IMR-90 (cell line): Measurements from ENCODE around the gene SLC6A13. TPM values are rescaled to one million over a fixed set of nuclear protein-coding genes. Genes with fewer than 3 reads are reported as not detected.

Source experiments
- ATAC-seq: fragments of 200-7000 bp; cut with Tn5 transposase; 2 replicates; pipeline ENCODE4 v1.9.1; 2020; ENCODE audit warnings: low read depth, mild to moderate bottlenecking, moderate library complexity
- BruUV-seq: library from RNA; stranded (reverse); fragments of 400-500 nt; replicated peaks from 2 replicates; lab custom pipeline; 2021; lab: Mats Ljungman, UMichigan
- CTCF ChIA-PET: fragments of 300-600 bp; formaldehyde crosslinking; extraction: SDS; loops from one replicate; lab custom pipeline; 2021; ENCODE audit warnings: antibody characterized with exemption; lab: Yijun Ruan, JAX
- POLR2A ChIA-PET: fragments of 300-600 bp; sonication (Branson Sonifier 250); formaldehyde crosslinking; loops from one replicate; lab custom pipeline; 2022; ENCODE audit warnings: antibody characterized with exemption; ENCODE audit not compliant: unreplicated experiment; lab: Charles Lee
- DNase-seq: peaks from one replicate; pipeline ENCODE4 v3.0.0; 2013
- H2AFZ ChIP-seq: replicated peaks from 2 replicates; pipeline ENCODE3; 2013; ENCODE audit warnings: low read length, mild to moderate bottlenecking; ENCODE audit not compliant: poor library complexity
- H2AK5ac ChIP-seq: 2 replicates; pipeline ENCODE4 v1.6.1; 2013; ENCODE audit warnings: low read depth, low read length, inconsistent platforms
- H2AK9ac ChIP-seq: replicated peaks from 2 replicates; pipeline ENCODE3; 2013; ENCODE audit warnings: mild to moderate bottlenecking, low read depth, low read length, moderate library complexity; ENCODE audit not compliant: poor library complexity
- H2BK120ac ChIP-seq: 2 replicates; pipeline ENCODE4 v1.6.1; 2013; ENCODE audit warnings: low read depth, low read length, inconsistent platforms
- H2BK15ac ChIP-seq: 3 replicates; pipeline ENCODE4 v1.6.1; 2013; ENCODE audit warnings: low read depth, low read length, inconsistent platforms
- H2BK20ac ChIP-seq: 2 replicates; pipeline ENCODE4 v1.6.1; 2013; ENCODE audit warnings: low read depth, mild to moderate bottlenecking, inconsistent platforms, low read length, moderate library complexity
- H2BK5ac ChIP-seq: 2 replicates; pipeline ENCODE4 v1.6.1; 2013; ENCODE audit warnings: mild to moderate bottlenecking, low read depth, low read length, inconsistent platforms; ENCODE audit not compliant: poor library complexity, severe bottlenecking
- H3K14ac ChIP-seq: replicated peaks from 2 replicates; pipeline ENCODE4 v1.6.1; 2013; ENCODE audit warnings: low read depth, low read length, inconsistent platforms
- H3K18ac ChIP-seq: 2 replicates; pipeline ENCODE4 v1.6.1; 2013; ENCODE audit warnings: low read depth, low read length, control low read depth
- H3K23ac ChIP-seq: 2 replicates; pipeline ENCODE4 v1.6.1; 2013; ENCODE audit warnings: low read depth, low read length, inconsistent platforms
- H3K27ac ChIP-seq: 2 replicates; pipeline ENCODE4 v1.5.1; 2013; ENCODE audit warnings: mild to moderate bottlenecking, control low read depth, low read length; ENCODE audit not compliant: insufficient read depth
- H3K27me3 ChIP-seq: 2 replicates; pipeline ENCODE4 v1.6.1; 2013; ENCODE audit warnings: low read length; ENCODE audit not compliant: control insufficient read depth, insufficient read depth
- H3K36me3 ChIP-seq: 2 replicates; pipeline ENCODE4 v1.6.1; 2013; ENCODE audit warnings: low read length, mixed read lengths; ENCODE audit not compliant: control insufficient read depth, insufficient read depth
- H3K4ac ChIP-seq: 2 replicates; pipeline ENCODE4 v1.6.1; 2013; ENCODE audit warnings: low read depth, low read length, inconsistent platforms
- H3K4me1 ChIP-seq: 2 replicates; pipeline ENCODE4 v1.6.1; 2013; ENCODE audit warnings: low read length, mixed read lengths; ENCODE audit not compliant: control insufficient read depth, insufficient read depth
- H3K4me2 ChIP-seq: 2 replicates; pipeline ENCODE4 v1.6.1; 2013; ENCODE audit warnings: low read depth, mild to moderate bottlenecking, control low read depth, low read length, moderate library complexity
- H3K4me3 ChIP-seq: 2 replicates; pipeline ENCODE4 v1.5.1; 2013; ENCODE audit warnings: low read depth, mild to moderate bottlenecking, control low read depth, low read length, moderate library complexity; ENCODE audit not compliant: insufficient read depth
- H3K56ac ChIP-seq: 2 replicates; pipeline ENCODE4 v1.6.1; 2013; ENCODE audit warnings: low read length, inconsistent platforms; ENCODE audit not compliant: insufficient read depth; ENCODE audit errors: extremely low read depth
- H3K79me1 ChIP-seq, 2 experiments: 2 replicates each; pipeline ENCODE4 v1.6.1; 2013; ENCODE audit warnings: low read length in 2 of 2, inconsistent platforms in 1 of 2, low read depth in 1 of 2
- H3K9ac ChIP-seq: 2 replicates; pipeline ENCODE4 v1.6.1; 2013; ENCODE audit warnings: low read depth, low read length, control low read depth
- H3K9me1 ChIP-seq: 2 replicates; pipeline ENCODE4 v1.6.1; 2013; ENCODE audit warnings: low read length, inconsistent platforms; ENCODE audit not compliant: insufficient read depth
- H3K9me3 ChIP-seq: 2 replicates; pipeline ENCODE4 v1.6.1; 2013; ENCODE audit warnings: low read length; ENCODE audit not compliant: control insufficient read depth, insufficient read depth
- H4K20me1 ChIP-seq: 2 replicates; pipeline ENCODE4 v1.6.1; 2013; ENCODE audit warnings: low read length, inconsistent platforms; ENCODE audit not compliant: insufficient read depth
- H4K5ac ChIP-seq: 2 replicates; pipeline ENCODE4 v1.6.1; 2013; ENCODE audit warnings: mild to moderate bottlenecking, low read depth, low read length, control low read depth
- H4K8ac ChIP-seq, 2 experiments: 2 replicates each; pipeline ENCODE4 v1.6.1; 2013; ENCODE audit warnings: low read depth in 2 of 2, low read length in 2 of 2, control low read depth in 1 of 2, inconsistent platforms in 1 of 2
- H4K91ac ChIP-seq: 2 replicates; pipeline ENCODE4 v1.6.1; 2013; ENCODE audit warnings: low read depth, low read length, inconsistent platforms; ENCODE audit not compliant: insufficient read depth
- CEBPB ChIP-seq: IDR thresholded peaks from 2 replicates; pipeline ENCODE4 v1.6.1; 2012; ENCODE audit warnings: low read depth, low read length, improper control_type of control experiment
- CHD1 ChIP-seq: IDR thresholded peaks from 2 replicates; pipeline ENCODE4 v1.6.1; 2012; ENCODE audit warnings: low read depth, low read length, improper control_type of control experiment
- CTCF ChIP-seq: conservative IDR thresholded peaks from 2 replicates; pipeline ENCODE4 v1.5.1; 2012; ENCODE audit warnings: mild to moderate bottlenecking, low read depth, low read length, improper control_type of control experiment
- FOS ChIP-seq: fragments of 150-350 bp; IDR thresholded peaks from 2 replicates; pipeline ENCODE4 v1.6.1; 2016; ENCODE audit warnings: low read depth, low read length
- MAFK ChIP-seq: IDR thresholded peaks from 2 replicates; pipeline ENCODE4 v1.6.1; 2012; ENCODE audit warnings: low read depth, low read length, improper control_type of control experiment
- MXI1 ChIP-seq: IDR thresholded peaks from 2 replicates; pipeline ENCODE4 v1.6.1; 2012; ENCODE audit warnings: low read depth, mild to moderate bottlenecking, low read length, moderate library complexity, borderline replicate concordance
- NFE2L2 ChIP-seq: fragments of 150-350 bp; IDR thresholded peaks from 2 replicates; pipeline ENCODE4 v1.6.1; 2016; ENCODE audit warnings: low read depth, mild to moderate bottlenecking, low read length
- RCOR1 ChIP-seq: IDR thresholded peaks from 2 replicates; pipeline ENCODE4 v1.6.1; 2012; ENCODE audit warnings: mild to moderate bottlenecking, low read length, improper control_type of control experiment; ENCODE audit not compliant: insufficient replicate concordance
- RFX5 ChIP-seq: IDR thresholded peaks from 2 replicates; pipeline ENCODE4 v1.8.0; 2012; ENCODE audit warnings: low read depth, mild to moderate bottlenecking, low read length, moderate library complexity
- WGBS, 2 experiments: methylation state at CpG; one replicate each; pipeline versions ENCODE4 v1.1.5 to v1.1.7; 2013; ENCODE audit warnings: missing lambda C conversion rate in 2 of 2; ENCODE audit not compliant: insufficient read length in 1 of 2; ENCODE audit errors: extremely low coverage in 2 of 2; 5-methylcytosine and 5-hydroxymethylcytosine counted together
- dilution Hi-C: fragments of 300-500 bp; cut with HindIII; formaldehyde crosslinking; loops from one replicate; pipeline ENCODE4 v1.14.3; 2018; ENCODE audit warnings: low sequenced_read_pairs; ENCODE audit not compliant: unreplicated experiment
- in situ Hi-C: fragments of 300-500 bp; cut with MboI; formaldehyde crosslinking; loops from 3 replicates; pipeline ENCODE4 v1.14.3; 2019; ENCODE audit warnings: low sequenced_read_pairs, inconsistent platforms, mixed read lengths
- intact Hi-C: fragments of 100-400 bp; cut with micrococcal nuclease; formaldehyde crosslinking; loops from 2 replicates; pipeline ENCODE4 v1.10.0; 2022
- polyA plus RNA-seq, 3 experiments: library from polyadenylated mRNA; depleted of rRNA; stranded (reverse); fragments of >200 nt; gene quantifications; 2 replicates each; pipeline ENCODE4 v1.2.3, GENCODE V29; 2012; ENCODE audit warnings: low replicate concordance in 1 of 3
- total RNA-seq: library from RNA; depleted of rRNA; stranded (reverse); fragments of >200 nt; gene quantifications from 2 replicates; pipeline ENCODE4 v1.2.3, GENCODE V29; 2012

SLC6A13 gene
- total and polyA plus RNA-seq, 2 of the 4 experiments (the other 2 are of a cell fraction), result under 0.01 to 0.10 TPM

DNA sequence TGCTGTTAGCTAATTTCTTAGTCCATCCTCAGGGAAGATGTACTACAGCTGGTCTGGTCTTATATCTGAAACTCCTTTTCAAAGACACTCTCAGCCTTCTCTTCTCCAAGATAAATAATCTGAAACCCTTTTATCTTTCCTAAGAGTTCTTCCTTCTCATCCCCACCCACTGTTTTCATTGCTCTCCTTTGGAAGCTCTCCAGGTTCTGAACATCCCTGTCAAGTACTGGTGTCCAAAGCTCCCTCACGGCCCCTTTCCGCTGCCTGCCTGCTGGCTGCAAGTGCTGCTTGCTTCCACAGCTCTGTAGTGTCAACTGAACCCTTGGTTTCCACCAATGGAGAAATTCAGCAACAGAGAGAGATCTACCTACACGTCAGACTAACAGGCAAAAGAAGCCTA is 6.6 kb upstream of the SLC6A13 start:
- DNase-seq (peak; percentile 46), ATAC-seq (peak; percentile 18)
- Histone ChIP-seq H3K79me1 (no peaks in the 10 kb centered on the region), H3K14ac (no peak overlapping the region), H4K5ac (no peak overlapping the region), H3K36me3 (no peaks in the 10 kb centered on the region), H3K9me1 (peaks cover 6% of the 10 kb centered on the region; the same call in 1 of the 2 replicates), H3K27ac (no peak overlapping the region), H2AK5ac (no peak overlapping the region), H2BK15ac (no peak overlapping the region), H3K4ac (no peak overlapping the region), H4K8ac (no peak overlapping the region), H2AFZ (no peak overlapping the region), H3K4me1 (peaks cover 8% of the 10 kb centered on the region), H4K20me1 (no peaks in the 10 kb centered on the region), H3K4me3 (no peak overlapping the region), H3K27me3 (peaks cover 21% of the 10 kb centered on the region), H2BK120ac (no peak overlapping the region), H2BK20ac (no peak overlapping the region), H3K9ac (no peak overlapping the region), H2AK9ac (no peak overlapping the region), H3K23ac (no peak overlapping the region), H3K4me2 (no peak overlapping the region), H3K56ac (no peak overlapping the region), H4K91ac (no peak overlapping the region), H3K9me3 (no peaks in the 10 kb centered on the region), H2BK5ac (no peak overlapping the region), H3K18ac (no peak overlapping the region)
- in situ Hi-C loops (no loop called here), intact Hi-C loops (no loop called here), dilution Hi-C loops (no loop called here)
- CTCF ChIA-PET, result no interaction called here
- POLR2A ChIA-PET, result no interaction called here
- TF ChIP-seq CEBPB (no peak), MAFK (no peak), RFX5 (no peak), RCOR1 (no peak), CTCF (no peak), CHD1 (no peak), NFE2L2 (no peak), MXI1 (no peak), FOS (no peak)
- BruUV-seq, result no TSS peak
- WGBS, 2 experiments, result 23% methylated on average over 2 of the region's 3 CpGs; no CpG with 5 or more reads in 1 of the 2 experiments
